ENCODE results near the gene TMEM240.
"Not testable (repeated sequence)": the region's sequence is repeated elsewhere in the genome, so short reads cannot be mapped to it uniquely, and the experiment has no call there.

Gene TMEM240

GRCh38 chr1:1540090-1540817, at the start of gene TMEM240:
TSS of gene TMEM240 (minus strand) at chr1:1540624. CDS start at chr1:1540346, 278 bp downstream.
- peak; percentile 88 for DNase-seq

- DNase-seq = no peak
These were observed 43.1 kb upstream of the TMEM240 start for GRCh38 chr1:1583347-1584010.

GRCh38 chr1:1582585-1583346, 42.3 kb upstream of the TMEM240 start:
- no peak for DNase-seq

- no peak for DNase-seq
These were observed 38.0 kb upstream of the TMEM240 start for GRCh38 chr1:1578371-1578940.

- no peak for DNase-seq
These were observed 37.1 kb upstream of the TMEM240 start for GRCh38 chr1:1577367-1578011.

- peak; percentile 96 for DNase-seq
These were observed 34.5 kb upstream of the TMEM240 start, which contains the start of gene SSU72 for GRCh38 chr1:1574721-1575537. TSS of gene SSU72 (minus strand) at chr1:1574863. CDS start at chr1:1574557, 306 bp downstream.

GRCh38 chr1:1573843-1574720, 33.7 kb upstream of the TMEM240 start:
- DNase-seq = no peak

GRCh38 chr1:1569341-1569740, 28.9 kb upstream of the TMEM240 start:
- DNase-seq = no peak

GRCh38 chr1:1567891-1568291, 27.5 kb upstream of the TMEM240 start:
- DNase-seq = no peak

GRCh38 chr1:1567152-1567875, 26.9 kb upstream of the TMEM240 start:
- DNase-seq = no peak

GRCh38 chr1:1565340-1565739, 24.9 kb upstream of the TMEM240 start:
- DNase-seq = no peak

- DNase-seq = no peak
These were observed 23.8 kb upstream of the TMEM240 start for GRCh38 chr1:1564268-1564667.

GRCh38 chr1:1563688-1564087, 23.3 kb upstream of the TMEM240 start:
- DNase-seq = no peak

- no peak for DNase-seq
These were observed 22.3 kb upstream of the TMEM240 start for GRCh38 chr1:1562556-1563195.

- DNase-seq = no peak
These were observed 21.5 kb upstream of the TMEM240 start for GRCh38 chr1:1561801-1562470.

- no peak for DNase-seq
These were observed 19.8 kb upstream of the TMEM240 start for GRCh38 chr1:1560178-1560577.

GRCh38 chr1:1559066-1559465, 18.6 kb upstream of the TMEM240 start:
- peak; percentile 44 for DNase-seq

GRCh38 chr1:1558591-1558990, 18.2 kb upstream of the TMEM240 start:
- peak; percentile 2 for DNase-seq

- not testable (repeated sequence) for DNase-seq
These were observed 17.3 kb upstream of the TMEM240 start for GRCh38 chr1:1557688-1558087.

All from right forelimb (tissue), 1 donor.